GM19397 (cell line): ENCODE measurements around the gene EXD2.
"Not testable (repeated sequence)": the region's sequence is repeated elsewhere in the genome, so short reads cannot be mapped to it uniquely, and the experiment has no call there.

Source experiments
- ATAC-seq: cut with Tn5 transposase; IDR thresholded peaks from one replicate; pipeline ENCODE4 v1.9.1; 2021; ENCODE audit warnings: mild to moderate bottlenecking, moderate library complexity; ENCODE audit not compliant: unreplicated experiment

EXD2 gene

GRCh38 chr14:69193721-69194120 lies 2.4 kb downstream of the EXD2 start:
- no peak for ATAC-seq

- no peak for ATAC-seq
These were observed 8.5 kb downstream of the EXD2 start for GRCh38 chr14:69199786-69200185.

- ATAC-seq, result no peak
These were observed 13.5 kb downstream of the EXD2 start for GRCh38 chr14:69204753-69205152.

GRCh38 chr14:69207435-69208041 lies 16.2 kb downstream of the EXD2 start:
- ATAC-seq, result no peak

GRCh38 chr14:69208666-69209065 lies 17.4 kb downstream of the EXD2 start:
- ATAC-seq, result no peak

- no peak for ATAC-seq
These were observed 23.1 kb downstream of the EXD2 start for GRCh38 chr14:69214393-69214792.

GRCh38 chr14:69217663-69218062 lies 26.4 kb downstream of the EXD2 start:
- ATAC-seq, result not testable (repeated sequence)

- no peak for ATAC-seq
These were observed 33.6 kb downstream of the EXD2 start for GRCh38 chr14:69224946-69225345.

- ATAC-seq, result no peak
These were observed 34.9 kb downstream of the EXD2 start for GRCh38 chr14:69226178-69226577.

- no peak for ATAC-seq
These were observed 35.4 kb downstream of the EXD2 start for GRCh38 chr14:69226736-69227135.

GRCh38 chr14:69231486-69231885 lies 40.2 kb downstream of the EXD2 start:
- no peak for ATAC-seq

- no peak for ATAC-seq
These were observed 41.1 kb downstream of the EXD2 start for GRCh38 chr14:69232388-69232787.

- no peak for ATAC-seq
These were observed 42.8 kb downstream of the EXD2 start for GRCh38 chr14:69234106-69234505.

GRCh38 chr14:69235708-69236107 lies 44.4 kb downstream of the EXD2 start:
- ATAC-seq, result no peak

- no peak for ATAC-seq
These were observed 45.8 kb downstream of the EXD2 start for GRCh38 chr14:69237142-69237541.

GRCh38 chr14:69237584-69237983 lies 46.3 kb downstream of the EXD2 start:
- no peak for ATAC-seq

- ATAC-seq, result no peak
These were observed 47.6 kb downstream of the EXD2 start for GRCh38 chr14:69238883-69239282.

GRCh38 chr14:69240527-69241173 lies 49.4 kb downstream of the EXD2 start:
- ATAC-seq, result no peak

GRCh38 chr14:69241577-69241976 lies 50.3 kb downstream of the EXD2 start:
- no peak for ATAC-seq

GRCh38 chr14:69242311-69243224 lies 51.3 kb downstream of the EXD2 start:
- no peak for ATAC-seq

- no peak for ATAC-seq
These were observed 53.6 kb downstream of the EXD2 start for GRCh38 chr14:69244946-69245345.

- ATAC-seq, result no peak
These were observed 55.0 kb downstream of the EXD2 start for GRCh38 chr14:69246331-69246730.
